Lung microvascular endothelial cell (primary cell): ENCODE data around the gene SPATA31D3. TPM values are rescaled to one million over a fixed set of nuclear protein-coding genes. Genes with fewer than 3 reads are reported as not detected.
"Not testable (repeated sequence)": the region's sequence is repeated elsewhere in the genome, so short reads cannot be mapped to it uniquely, and the experiment has no call there.

Experiments used
- DNase-seq, 2 donors: peaks; one replicate each; pipeline versions ENCODE4 v3.0.0 to v3.0.0-alpha.2; 2010; ENCODE audit warnings: low read depth in 2 of 2
- total RNA-seq: library from RNA; depleted of rRNA; stranded (reverse); fragments of >200 nt; gene quantifications from 2 replicates; pipeline ENCODE4 v1.2.1, GENCODE V29; 2014

The SPATA31D3 gene
- total RNA-seq, result not detected in 2 replicates

GRCh38 chr9:81943393-81943792 is at the start of gene SPATA31D3:
Gene SPATA31D3 (plus strand): TSS chr9:81943500. CDS start chr9:81943586, 86 bp downstream.
- DNase-seq, result not testable (repeated sequence)

- no peak for DNase-seq
Measured at GRCh38 chr9:81893929-81894328, 49.4 kb upstream of the SPATA31D3 start.

- DNase-seq, result no peak
Measured at GRCh38 chr9:81894891-81895290, 48.4 kb upstream of the SPATA31D3 start.

DNA sequence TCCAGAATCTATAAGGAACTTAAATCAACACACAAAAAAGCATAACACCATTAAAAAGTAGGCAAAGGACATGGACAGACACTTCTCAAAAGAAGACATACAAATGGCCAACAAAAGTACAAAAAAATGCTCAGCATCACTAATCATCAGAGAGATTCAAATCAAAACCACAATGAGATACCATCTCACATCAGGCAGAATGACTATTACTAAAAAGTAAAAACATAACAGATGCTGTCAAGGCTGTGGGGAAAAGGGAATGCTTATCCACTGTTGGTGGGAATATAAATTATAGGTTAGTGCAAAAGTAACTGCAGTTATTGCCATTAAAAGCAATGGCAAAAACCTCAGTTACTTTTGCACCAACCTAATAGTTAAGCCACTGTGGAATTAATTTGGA is 47.2 kb upstream of the SPATA31D3 start:
- DNase-seq, result no peak

- DNase-seq, result no peak
Measured at GRCh38 chr9:81898851-81899250, 44.4 kb upstream of the SPATA31D3 start.

DNA sequence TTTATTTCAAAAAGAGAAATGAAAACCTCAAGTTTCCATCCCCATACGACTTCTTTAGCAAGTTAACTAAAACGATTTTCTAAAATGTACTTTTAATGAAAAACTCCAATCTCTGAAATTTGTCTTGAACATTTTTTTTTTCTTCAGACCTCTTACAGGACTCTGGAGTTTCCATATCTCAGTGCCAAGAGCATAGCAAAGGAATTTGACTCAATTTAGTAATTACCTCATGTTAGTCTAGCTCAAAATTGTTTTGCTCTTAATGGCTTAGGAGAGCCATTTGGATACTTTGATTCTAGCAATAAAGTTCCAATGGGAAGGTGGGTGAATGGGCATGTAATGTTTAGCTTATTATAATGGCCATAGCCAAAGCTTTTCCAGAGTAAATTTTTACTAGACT is 41.1 kb upstream of the SPATA31D3 start:
- DNase-seq, result no peak

DNA sequence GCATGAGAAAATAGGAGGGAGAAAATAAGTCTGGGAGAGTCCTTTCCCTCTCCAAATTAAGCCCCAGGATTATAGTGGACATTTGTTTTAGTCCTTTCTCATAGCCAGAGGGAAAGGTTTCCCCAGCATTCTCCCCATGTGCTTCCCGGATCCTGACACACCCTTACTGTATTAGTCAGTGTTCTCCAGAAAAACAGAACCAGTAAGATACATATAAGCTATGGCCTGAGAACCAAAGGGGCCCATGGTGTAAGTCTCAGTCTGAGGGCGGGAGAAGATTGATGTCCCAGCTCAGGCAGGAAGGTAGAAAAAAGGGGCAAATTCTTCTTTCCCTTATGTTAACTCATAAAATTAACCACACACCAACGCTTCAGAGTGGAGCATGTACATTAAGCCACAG is 40.7 kb upstream of the SPATA31D3 start:
- DNase-seq, result no peak

DNA sequence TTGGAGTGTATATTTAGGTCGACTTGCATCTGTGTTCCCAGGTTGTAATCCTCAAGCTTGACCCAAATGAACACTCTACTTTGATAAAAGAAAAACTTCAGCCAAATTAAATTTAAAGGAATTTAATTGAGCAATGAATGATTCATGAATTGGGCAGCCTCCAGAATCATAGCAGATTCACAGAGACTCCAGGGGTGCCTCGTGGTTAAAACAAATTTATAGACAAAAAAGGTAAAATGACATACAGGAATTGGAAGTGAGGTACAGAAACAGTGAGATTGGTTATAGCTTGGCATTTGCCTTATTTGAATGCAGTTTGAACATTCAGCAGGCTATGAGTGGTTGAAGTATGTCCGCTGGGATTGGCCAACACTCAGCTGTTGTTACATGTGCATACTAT is 36.6 kb upstream of the SPATA31D3 start:
- no peak for DNase-seq

- no peak for DNase-seq
Measured at GRCh38 chr9:81912135-81912534, 31.2 kb upstream of the SPATA31D3 start.

- DNase-seq, result no peak
Measured at GRCh38 chr9:81915801-81916505, 27.3 kb upstream of the SPATA31D3 start.

DNA sequence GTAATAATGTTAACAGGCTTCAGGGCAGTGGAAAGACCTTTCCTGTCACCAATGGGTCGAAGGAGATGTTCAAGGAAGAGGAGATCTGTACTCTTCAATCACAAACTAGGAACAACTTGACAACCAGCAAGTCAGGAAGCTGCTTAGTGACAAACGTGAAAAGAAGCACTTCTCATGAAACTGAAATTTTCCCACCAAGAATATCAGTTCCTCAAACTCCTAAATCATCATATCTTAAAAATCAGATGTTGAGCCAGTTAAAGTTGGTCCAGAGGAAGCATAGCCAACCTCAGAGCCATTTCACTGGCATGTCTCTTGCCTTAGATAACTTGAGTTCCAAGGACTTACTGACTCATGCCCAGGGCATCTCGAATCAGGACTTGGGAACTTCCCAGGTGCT is 24.8 kb upstream of the SPATA31D3 start:
- not testable (repeated sequence) for DNase-seq

DNA sequence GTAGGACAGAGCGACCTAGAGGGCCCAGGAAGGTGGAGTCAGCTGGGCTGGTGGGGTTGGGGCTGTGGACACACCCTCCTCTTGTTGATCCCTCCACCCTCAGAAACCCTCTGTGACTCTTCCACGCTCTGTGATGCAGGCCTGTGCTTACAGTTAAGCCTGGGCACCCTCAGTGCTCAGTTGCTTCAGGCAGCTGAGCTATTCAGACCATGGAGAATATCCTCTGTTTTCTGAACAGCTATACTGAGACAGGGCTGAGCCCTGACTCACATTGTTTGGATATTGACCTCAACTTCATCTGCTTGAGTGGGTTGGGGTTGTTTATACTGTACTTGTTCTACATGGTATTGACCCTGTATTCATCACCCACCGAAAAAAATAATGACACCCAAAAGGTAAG is 15.0 kb upstream of the SPATA31D3 start, which contains the start of gene SPATA31D4:
TSS of gene SPATA31D4 (plus strand) at position 124 of the 400 bp plus-strand sequence. CDS start at position 210, 86 bp downstream.
- DNase-seq, result not testable (repeated sequence)

DNA sequence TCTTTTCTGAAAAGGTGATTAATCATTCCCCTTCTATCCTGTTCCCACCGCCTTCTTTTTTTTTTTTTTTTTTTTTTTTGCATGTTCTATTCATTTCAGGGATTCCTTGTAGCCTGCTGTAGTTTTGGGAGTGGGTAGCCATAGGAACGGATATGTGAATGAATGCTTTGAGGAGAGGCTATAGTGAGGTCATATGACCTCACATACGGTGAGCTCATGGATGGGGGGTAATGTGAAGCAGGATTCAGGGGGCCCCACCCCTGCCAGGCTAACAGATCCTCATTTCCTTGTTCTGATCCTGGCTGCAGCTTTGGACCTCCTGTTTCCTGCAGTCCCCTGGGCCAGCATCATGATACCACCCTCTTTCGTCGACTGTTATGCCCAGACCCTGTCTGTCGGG is 13.2 kb upstream of the SPATA31D3 start:
- DNase-seq, result not testable (repeated sequence)

- DNase-seq, result not testable (repeated sequence)
Measured at GRCh38 chr9:81933547-81933946, 9.8 kb upstream of the SPATA31D3 start.

GRCh38 chr9:81948650-81949049 is 5.3 kb downstream of the SPATA31D3 start:
- not testable (repeated sequence) for DNase-seq

DNA sequence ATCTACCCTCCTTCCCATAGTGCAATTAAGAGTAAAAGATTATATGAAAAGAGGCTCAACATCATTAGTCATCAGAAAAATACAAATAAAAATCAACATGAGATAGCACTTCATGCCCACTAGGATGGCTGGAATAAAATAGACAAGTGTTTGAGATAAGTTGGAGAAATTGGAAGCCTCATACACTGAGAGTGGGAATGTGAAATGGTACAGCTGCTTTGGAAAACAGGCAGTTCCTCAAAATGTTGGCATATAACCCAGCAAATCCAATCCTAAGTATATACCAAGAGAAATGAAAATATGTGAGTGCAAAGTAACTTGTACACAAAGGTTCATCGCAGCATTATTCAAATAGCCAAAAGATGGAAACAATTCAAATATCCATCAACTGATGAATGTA is 9.8 kb downstream of the SPATA31D3 start:
- DNase-seq, result no peak

DNA sequence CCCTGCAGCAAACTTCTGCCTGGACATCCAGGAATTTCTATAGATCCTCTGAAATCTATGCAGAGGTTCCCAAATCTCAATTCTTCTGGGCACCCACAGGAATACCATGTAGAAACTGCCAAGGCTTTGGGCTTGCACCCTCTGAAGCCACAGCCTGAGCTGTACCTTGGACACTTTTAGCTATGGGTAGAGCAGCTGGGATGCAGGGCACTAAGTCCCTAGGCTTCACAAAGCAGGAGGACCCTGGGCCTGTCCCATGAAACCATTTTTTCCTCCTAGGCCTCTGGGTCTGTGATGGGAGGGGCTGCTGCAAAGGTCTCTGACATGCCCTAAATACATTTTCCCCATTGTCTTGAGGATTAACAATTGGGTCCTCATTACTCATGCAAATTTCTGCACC is 12.3 kb downstream of the SPATA31D3 start:
- DNase-seq, result no peak

DNA sequence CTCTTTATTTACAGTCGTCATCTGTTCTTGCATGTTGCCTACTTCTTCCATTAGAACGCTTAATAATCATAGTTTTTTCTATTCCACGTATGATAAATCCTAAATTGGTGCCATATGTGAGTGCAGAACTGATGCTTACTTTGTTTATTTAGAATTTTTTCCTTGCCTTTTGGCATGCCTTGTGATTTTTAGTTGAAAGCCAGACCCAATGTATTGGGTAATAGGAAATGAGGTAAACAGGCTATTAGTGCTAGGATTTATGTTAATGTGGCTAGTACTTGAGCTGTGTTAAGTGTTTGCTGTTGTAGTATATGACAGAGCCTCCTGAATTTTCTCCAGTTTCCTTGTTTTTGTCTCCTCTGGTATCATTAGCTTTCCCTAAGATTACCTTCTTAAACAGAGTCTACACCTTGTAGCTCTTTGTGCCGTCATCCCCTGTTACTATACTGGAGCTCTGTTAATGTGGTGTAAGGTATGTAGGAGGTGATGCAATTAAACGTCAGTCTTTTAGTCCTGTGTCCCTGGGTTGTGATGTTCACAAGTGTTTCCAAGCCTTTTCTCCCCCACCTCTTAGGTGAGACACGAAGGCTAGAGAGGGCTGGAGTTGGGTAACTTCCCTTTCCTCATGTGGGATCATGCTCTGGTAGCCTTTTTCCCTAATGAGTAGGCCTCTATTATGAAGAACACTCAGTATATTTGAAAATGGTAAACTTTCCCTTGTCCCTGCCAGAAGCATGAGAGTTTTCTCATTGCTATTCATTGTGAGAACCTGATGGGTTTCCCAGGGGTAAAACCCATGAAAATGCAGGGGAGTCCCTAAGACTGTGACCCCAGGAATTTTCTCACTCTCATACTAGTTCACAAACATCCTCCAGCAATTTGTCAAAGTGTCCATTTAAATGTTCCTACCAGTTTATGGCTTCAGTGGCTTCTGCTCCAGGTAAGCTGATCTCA is 21.2 kb downstream of the SPATA31D3 start:
- no peak for DNase-seq

DNA sequence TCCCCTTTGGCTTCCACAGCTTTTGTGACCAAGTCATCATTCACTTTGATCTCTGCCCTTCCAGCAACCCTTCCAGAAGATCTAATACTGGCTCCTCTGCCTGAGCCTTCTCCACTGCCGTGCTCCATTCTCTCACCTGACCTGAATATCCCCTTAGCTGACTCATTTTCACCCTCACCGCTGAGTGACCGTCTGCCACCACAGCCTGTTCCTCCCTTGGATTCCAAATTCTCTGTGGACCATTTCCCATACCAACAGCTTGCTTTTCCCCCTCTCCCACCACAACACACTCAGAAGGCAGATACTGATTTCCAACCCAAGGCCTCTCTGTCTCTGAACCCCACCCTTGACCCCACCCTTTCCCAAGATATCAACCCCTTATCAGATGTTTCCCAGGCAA is 24.7 kb downstream of the SPATA31D3 start:
- no peak for DNase-seq

- no peak for DNase-seq
Measured at GRCh38 chr9:81969971-81970370, 26.7 kb downstream of the SPATA31D3 start.

- no peak for DNase-seq
Measured at GRCh38 chr9:81971727-81972126, 28.4 kb downstream of the SPATA31D3 start.

DNA sequence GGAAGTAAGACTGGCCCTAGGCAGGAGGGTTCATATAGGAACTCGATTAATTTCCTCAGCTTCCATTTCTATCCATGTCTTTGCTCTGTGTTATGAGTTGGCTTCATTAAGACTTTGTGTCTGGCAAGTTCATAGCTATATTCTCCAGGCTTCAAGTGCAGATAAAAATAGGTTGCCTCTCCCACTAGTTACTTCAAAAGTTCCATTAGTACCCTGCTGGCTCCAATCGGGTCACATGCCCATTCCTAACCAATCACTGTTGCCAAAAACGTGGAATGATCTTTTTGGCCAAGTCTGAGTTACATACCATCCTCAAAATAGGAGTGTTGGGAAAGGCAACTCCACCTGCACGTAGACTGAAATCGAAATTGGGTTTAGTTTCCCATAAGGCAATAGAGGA is 31.5 kb downstream of the SPATA31D3 start:
- DNase-seq, result no peak
